K562 (cell line): ENCODE data around the gene SPRR2E. TPM values are rescaled to one million over a fixed set of nuclear protein-coding genes. Genes with fewer than 3 reads are reported as not detected.

Source experiments
- CAMTA2 ChIP-seq: fragments of 250-450 bp; sonication (Bioruptor Pico); conservative IDR thresholded peaks from 2 replicates; pipeline ENCODE4 v1.5.1; 2022
- CBX2 ChIP-seq: fragments of 200-600 bp; sonication (generic); IDR thresholded peaks from one replicate; pipeline ENCODE4 v1.6.1; 2012; ENCODE audit warnings: mild to moderate bottlenecking, low read length, inconsistent platforms; ENCODE audit not compliant: insufficient read depth, poor library complexity, severe bottlenecking
- CC2D1A ChIP-seq: fragments of 450-650 bp; IDR thresholded peaks from 2 replicates; pipeline ENCODE4 v1.6.1; 2017; ENCODE audit warnings: mild to moderate bottlenecking
- CHCHD3 ChIP-seq: fragments of 250-450 bp; sonication (Bioruptor Pico); IDR thresholded peaks from 2 replicates; pipeline ENCODE4 v2.1.2; 2022; ENCODE audit warnings: mild to moderate bottlenecking
- CSDE1 ChIP-seq, 2 experiments: fragments of 450-650 bp; IDR thresholded peaks; 2 replicates each; pipeline ENCODE4 v1.6.1; 2016; ENCODE audit warnings: mild to moderate bottlenecking in 1 of 2
- CTCF ChIP-seq, 3 experiments: IDR thresholded peaks in 2 of 3; conservative IDR thresholded peaks in 1 of 3; 2 replicates each; pipeline ENCODE4 v1.5.1; 2011 to 2012; ENCODE audit warnings: low read length in 3 of 3, mild to moderate bottlenecking in 3 of 3, control low read depth in 2 of 3, improper control_type of control experiment in 1 of 3, inconsistent platforms in 1 of 3, low read depth in 1 of 3, mixed read lengths in 1 of 3, moderate library complexity in 1 of 3; ENCODE audit not compliant: insufficient read depth in 2 of 3
- CXXC5 ChIP-seq: fragments of 250-450 bp; sonication (Bioruptor Pico); IDR thresholded peaks from 2 replicates; pipeline ENCODE4 v1.8.0; 2022; ENCODE audit warnings: inconsistent platforms, mild to moderate bottlenecking, moderate library complexity
- FOS ChIP-seq: IDR thresholded peaks from 3 replicates; pipeline ENCODE4 v1.6.1; 2011; ENCODE audit not compliant: insufficient read length; ENCODE audit errors: extremely low read depth
- FUS ChIP-seq: fragments of 200-400 bp; formaldehyde crosslinking; optimal IDR thresholded peaks from 2 replicates; pipeline ENCODE3; 2017; ENCODE audit warnings: low read depth, low read length
- GATA2 ChIP-seq: sonication (generic); formaldehyde crosslinking; IDR thresholded peaks from 2 replicates; pipeline ENCODE4 v1.4.0; 2020; ENCODE audit warnings: mild to moderate bottlenecking, missing genetic modification reagents
- MBD2 ChIP-seq: sonication (generic); IDR thresholded peaks from 2 replicates; pipeline ENCODE4 v1.6.1; 2016; ENCODE audit warnings: low read depth, borderline replicate concordance
- MECOM ChIP-seq: fragments of 250-450 bp; sonication (Bioruptor Pico); IDR thresholded peaks from 2 replicates; pipeline ENCODE4 v1.8.0; 2022; ENCODE audit warnings: inconsistent platforms
- MLX ChIP-seq, 2 experiments: fragments of 450-650 bp in 1 of 2; sonication (generic) in 1 of 2; formaldehyde crosslinking; conservative IDR thresholded peaks; 2 replicates each; pipeline versions ENCODE4 v1.4.0 to v1.8.1; 2020 to 2022; ENCODE audit warnings: mild to moderate bottlenecking in 1 of 2, missing genetic modification reagents in 1 of 2
- OTX1 ChIP-seq: fragments of 450-650 bp; formaldehyde crosslinking; IDR thresholded peaks from 2 replicates; pipeline ENCODE4 v1.4.0; 2022; ENCODE audit warnings: mild to moderate bottlenecking
- PML ChIP-seq: IDR thresholded peaks from 2 replicates; pipeline ENCODE4 v1.6.1; 2012; ENCODE audit warnings: low read length, inconsistent platforms
- RBFOX2 ChIP-seq: fragments of 200-400 bp; formaldehyde crosslinking; IDR thresholded peaks from 2 replicates; pipeline ENCODE4 v1.6.1; 2017; ENCODE audit warnings: low read depth, mild to moderate bottlenecking, low read length, moderate library complexity
- RFX1 ChIP-seq: fragments of 450-650 bp; IDR thresholded peaks from 2 replicates; pipeline ENCODE4 v1.6.1; 2016; ENCODE audit warnings: mild to moderate bottlenecking, moderate library complexity
- SLC30A9 ChIP-seq: fragments of 250-450 bp; sonication (Bioruptor Pico); IDR thresholded peaks from 2 replicates; pipeline ENCODE4 v1.8.0; 2022; ENCODE audit warnings: mild to moderate bottlenecking, moderate library complexity
- SMARCA4 ChIP-seq: fragments of 450-650 bp; IDR thresholded peaks from 2 replicates; pipeline ENCODE4 v1.6.1; 2016
- SMARCC2 ChIP-seq: fragments of 450-650 bp; IDR thresholded peaks from 2 replicates; pipeline ENCODE4 v1.6.1; 2017; ENCODE audit warnings: antibody characterized with exemption, moderate library complexity, mild to moderate bottlenecking, low read depth
- TRIM24 ChIP-seq, 2 experiments: fragments of 450-650 bp; IDR thresholded peaks; 2 replicates each; pipeline ENCODE4 v1.6.1; 2016
- TRIM28 ChIP-seq: fragments of 450-650 bp; IDR thresholded peaks from 2 replicates; pipeline ENCODE4 v1.6.1; 2017
- YY1 ChIP-seq, 3 experiments: IDR thresholded peaks; 2 replicates each; pipeline ENCODE4 v1.6.1; 2011; ENCODE audit warnings: low read length in 2 of 3, mild to moderate bottlenecking in 2 of 3, moderate library complexity in 2 of 3, borderline replicate concordance in 1 of 3, control low read depth in 1 of 3, low read depth in 1 of 3; ENCODE audit not compliant: insufficient read depth in 3 of 3, insufficient replicate concordance in 2 of 3, control insufficient read depth in 1 of 3, insufficient read length in 1 of 3; ENCODE audit errors: extremely low read depth in 1 of 3
- ZBTB7A ChIP-seq: IDR thresholded peaks from 2 replicates; pipeline ENCODE4 v1.6.1; 2011; ENCODE audit warnings: low read depth, mild to moderate bottlenecking, low read length, moderate library complexity, borderline replicate concordance; ENCODE audit not compliant: control insufficient read depth
- ZBTB8A ChIP-seq: fragments of 450-650 bp; IDR thresholded peaks from 2 replicates; pipeline ENCODE4 v1.6.1; 2018; ENCODE audit warnings: mild to moderate bottlenecking, moderate library complexity; ENCODE audit not compliant: partially characterized antibody
- ZNF277 ChIP-seq: fragments of 250-450 bp; sonication (Bioruptor Pico); IDR thresholded peaks from 2 replicates; pipeline ENCODE4 v1.8.0; 2022; ENCODE audit warnings: inconsistent platforms, mild to moderate bottlenecking, moderate library complexity, borderline replicate concordance
- polyA plus RNA-seq, 8 experiments: library from polyadenylated mRNA; depleted of rRNA in 4 of 8; stranded (reverse) in 5 of 8; unstranded in 3 of 8; fragments of >200 nt; fragmentation: Nextera tagmentation in 2 of 8; fragmentation: Illumina TruSeq in 1 of 8; extraction: Ambion mirVana in 2 of 8; extraction: Trizol in 1 of 8; gene quantifications; 2 replicates each; pipeline versions ENCODE4 v1.2.1 to v1.2.3, GENCODE V29; 2011 to 2014; ENCODE audit warnings: inconsistent platforms in 1 of 8, missing spikeins in 1 of 8
- total RNA-seq, 7 experiments: library from RNA; depleted of rRNA in 6 of 7; stranded (reverse); fragments of >200 nt in 6 of 7; fragmentation: Illumina TruSeq in 2 of 7; extraction: Trizol in 2 of 7; gene quantifications; 2 replicates each; pipeline versions ENCODE4 v1.2.1 to v1.2.3, GENCODE V29; 2011 to 2021; ENCODE audit warnings: low replicate concordance in 1 of 7

Gene SPRR2E
- total and polyA plus RNA-seq, 9 of the 15 experiments (the other 6 are each of a cell fraction or from before 2014, with no cell fraction given) = not detected

- TF ChIP-seq ZNF277 (CRISPR knock-in tag) (no peak), FOS (peak; percentile 58), YY1 (IDR thresholded peaks at IDR 0.05; ENCODE audit: borderline replicate concordance in 1 of 3, control insufficient read depth in 1 of 3, extremely low read depth in 1 of 3, insufficient read depth in 3 of 3, insufficient read length in 1 of 3, insufficient replicate concordance in 2 of 3, low read depth in 1 of 3, low read length in 2 of 3) (peak in 1 of 3 experiments; percentile 64), SLC30A9 (CRISPR knock-in tag) (no peak), OTX1 (CRISPR knock-in tag) (no peak), RFX1 (no peak), TRIM28 (0 out of 2 replicates have a peak, but pooled peaks have one; percentile 19), TRIM24 (IDR thresholded peaks at IDR 0.05) (peak; percentile 80 to 82), PML (peak; percentile 89), MBD2 (peak; percentile 72), CAMTA2 (CRISPR knock-in tag) (no peak), CTCF (IDR thresholded peaks at IDR 0.05 in 2 of 3, conservative IDR thresholded peaks at IDR 0.05 in 1 of 3; ENCODE audit: insufficient read depth in 2 of 3, low read depth in 1 of 3, low read length in 3 of 3) (no peak; a peak in 1 of 6 replicates), CBX2 (no peak), GATA2 (CRISPR knock-in tag) (peak; percentile 38), ZBTB8A (no peak), RBFOX2 (no peak), FUS (no peak), SMARCC2 (peak; percentile 98), CXXC5 (CRISPR knock-in tag) (peak; percentile 82), CC2D1A (peak; percentile 67; the same call in 1 of the 2 replicates), SMARCA4 (peak; percentile 99), CSDE1 (IDR thresholded peaks at IDR 0.05) (no peak), ZBTB7A (peak; percentile 61), CHCHD3 (no peak), MLX (CRISPR knock-in tag; conservative IDR thresholded peaks at IDR 0.05) (no peak), MECOM (CRISPR knock-in tag) (no peak)
Measured at GRCh38 chr1:153058826-153059784, 35.2 kb downstream of the SPRR2E start (continued).
